Transverse colon (tissue), 3 donors: ENCODE data around the gene OR4D10.

Experiments
- CTCF ChIP-seq, 5 experiments: fragments of 200-600 bp in 3 of 5; fragments of 450-650 bp in 2 of 5; sonication (generic) in 3 of 5; IDR thresholded peaks; 1 replicate in 2 of 5; 2 replicates in 3 of 5; pipeline ENCODE4 v1.5.1; 2016 to 2017; ENCODE audit warnings: antibody characterized with exemption in 5 of 5, inconsistent platforms in 3 of 5, mild to moderate bottlenecking in 2 of 5, moderate library complexity in 1 of 5
- POLR2A ChIP-seq: fragments of 450-650 bp; IDR thresholded peaks from one replicate; pipeline ENCODE4 v1.6.1; 2016; ENCODE audit warnings: antibody characterized with exemption, mild to moderate bottlenecking, moderate library complexity

- peak; percentile 59 to 71 (median 65) for TF ChIP-seq CTCF (IDR thresholded peaks at IDR 0.05)
- no peak for TF ChIP-seq POLR2A
Observed at GRCh38 chr11:59429924-59430516, 43.1 kb upstream of the OR4D10 start.
